Hepatic stellate cell (primary cell): ENCODE measurements around the gene MAD1L1.
A peak's percentile ranks its signal among the peaks of the same experiment; 100 is the strongest.

Source experiments
- DNase-seq: peaks from one replicate; pipeline ENCODE4 v3.0.0; 2011; ENCODE audit warnings: low spot score

MAD1L1 gene

DNA sequence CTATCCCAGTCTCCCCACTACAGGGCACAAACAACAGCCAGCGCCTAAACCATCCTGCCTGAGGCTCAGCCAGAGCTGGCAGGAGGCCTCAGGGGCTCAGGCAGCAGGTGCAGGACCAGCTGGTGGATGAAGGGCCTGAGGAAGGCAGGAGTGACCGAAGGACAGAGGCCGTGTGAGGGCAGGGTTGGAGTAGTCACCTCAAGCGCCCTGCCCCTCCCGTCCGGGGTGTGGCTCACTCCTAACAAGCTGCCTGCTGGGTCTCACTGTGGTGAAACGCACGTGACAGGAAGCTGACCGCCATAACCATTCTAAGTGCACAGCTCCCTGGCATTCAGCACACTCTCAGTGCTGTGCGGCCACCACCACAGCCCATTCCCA, 281.6 kb downstream of the MAD1L1 start:
- no peak for DNase-seq

DNA sequence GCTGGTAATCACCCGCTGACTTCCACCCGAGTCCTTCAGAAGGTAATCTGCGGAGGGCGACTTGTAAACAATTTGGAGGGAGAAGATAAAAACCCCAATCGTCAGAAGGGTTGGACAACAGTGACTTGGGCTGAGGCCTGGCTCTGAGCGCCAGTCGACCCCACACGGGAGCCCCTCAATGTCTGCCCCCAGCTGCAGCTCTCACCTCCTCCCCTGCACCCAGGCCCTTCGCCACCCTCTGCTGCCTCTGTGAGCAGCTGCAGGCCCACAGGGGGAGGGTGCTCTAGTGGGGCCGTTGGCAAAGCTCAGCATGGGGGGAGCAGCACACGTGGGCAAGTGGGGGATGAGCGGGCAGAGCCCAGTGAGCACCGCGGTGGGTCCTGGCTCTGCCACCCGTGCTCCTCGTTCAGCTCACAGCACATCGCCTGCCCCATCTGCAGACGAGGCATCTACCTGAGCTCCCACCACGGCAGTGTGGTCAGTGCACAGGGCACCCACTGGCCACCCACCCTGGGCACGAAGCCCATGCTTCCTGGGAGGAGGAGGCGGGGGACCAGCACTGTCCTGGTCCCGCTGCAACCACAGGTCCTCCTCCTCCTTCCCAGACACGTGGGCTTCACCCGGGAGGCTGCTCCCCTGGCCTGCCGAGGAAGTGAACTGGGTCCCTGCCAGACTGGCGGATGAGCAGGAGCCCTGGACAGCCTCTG, 282.1 kb downstream of the MAD1L1 start:
- no peak for DNase-seq

DNA sequence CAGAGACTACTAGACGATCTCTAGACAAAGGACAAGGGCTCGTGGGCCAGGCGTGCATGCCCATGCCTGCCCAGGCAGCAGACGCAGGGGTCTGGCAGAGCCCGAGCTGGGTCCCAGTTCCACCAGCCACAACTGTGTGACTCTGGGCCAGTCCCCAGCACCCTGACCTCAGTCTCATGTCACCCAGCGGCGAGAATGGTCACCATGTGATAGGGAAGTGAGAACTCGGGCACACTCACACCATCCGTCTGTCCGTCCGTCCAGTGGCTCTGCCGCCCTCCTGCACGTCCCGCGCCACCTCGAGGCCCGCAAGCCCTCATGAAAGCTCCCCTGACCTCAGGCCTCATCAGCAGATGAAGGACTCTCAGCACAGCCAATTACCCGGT, 282.7 kb downstream of the MAD1L1 start:
- DNase-seq: no peak

DNA sequence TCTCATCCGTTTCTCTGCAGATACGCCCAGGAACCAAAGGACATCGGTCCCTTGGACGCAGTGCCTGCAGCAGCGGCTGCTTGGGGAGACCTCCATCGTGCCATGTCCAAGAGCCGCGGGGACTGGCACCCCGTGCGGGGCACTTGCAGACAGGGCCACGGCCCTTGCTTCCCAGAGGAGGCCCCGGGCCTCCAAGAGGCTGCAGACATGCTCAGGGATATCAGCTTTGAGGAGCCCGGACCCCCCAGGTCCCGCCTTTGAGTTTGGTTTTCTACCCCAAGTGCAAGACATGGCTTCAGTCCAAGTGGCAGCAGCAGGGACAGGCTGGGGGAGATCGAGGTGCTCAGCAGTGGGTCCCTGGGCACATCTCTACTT, 283.1 kb downstream of the MAD1L1 start:
- no peak for DNase-seq

DNA sequence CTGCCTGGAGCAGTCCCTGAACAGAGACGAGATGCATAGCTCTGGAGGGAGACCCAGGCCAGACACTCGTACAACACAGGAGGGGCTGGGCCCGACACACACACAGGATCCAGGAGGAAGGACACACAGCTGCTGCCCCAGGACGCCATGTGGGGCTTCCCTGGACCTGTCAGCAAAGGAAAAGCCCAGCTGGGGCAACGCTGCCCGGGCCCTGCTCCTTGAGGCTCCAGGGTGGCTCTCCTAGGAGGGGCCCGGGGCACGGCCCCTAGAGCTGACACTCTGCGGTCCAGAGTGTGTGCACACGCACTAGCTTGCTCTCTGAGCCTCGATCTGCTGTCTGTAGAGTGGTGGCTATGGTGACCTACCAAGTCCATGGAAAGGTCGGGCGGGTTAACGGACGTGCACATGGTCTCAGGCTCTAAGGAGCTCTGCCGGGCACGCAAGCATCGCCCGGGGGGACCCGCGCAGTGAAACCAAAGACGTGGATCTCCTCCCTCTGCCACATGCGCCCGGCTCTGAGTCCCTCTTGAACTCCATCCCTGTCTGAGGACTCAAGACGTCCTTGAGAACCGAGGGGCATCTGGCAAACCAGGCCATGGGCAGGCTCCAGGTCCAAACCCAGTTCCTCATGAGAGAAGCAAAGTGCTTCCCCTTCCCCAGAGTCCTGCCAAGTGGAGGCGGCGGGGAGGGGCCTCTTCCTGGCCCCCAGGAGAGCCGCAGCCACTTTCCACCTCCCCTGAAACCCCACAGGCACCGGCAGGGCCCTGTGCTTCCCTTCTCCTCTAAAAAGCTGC, 283.7 kb downstream of the MAD1L1 start:
- no peak for DNase-seq

DNA sequence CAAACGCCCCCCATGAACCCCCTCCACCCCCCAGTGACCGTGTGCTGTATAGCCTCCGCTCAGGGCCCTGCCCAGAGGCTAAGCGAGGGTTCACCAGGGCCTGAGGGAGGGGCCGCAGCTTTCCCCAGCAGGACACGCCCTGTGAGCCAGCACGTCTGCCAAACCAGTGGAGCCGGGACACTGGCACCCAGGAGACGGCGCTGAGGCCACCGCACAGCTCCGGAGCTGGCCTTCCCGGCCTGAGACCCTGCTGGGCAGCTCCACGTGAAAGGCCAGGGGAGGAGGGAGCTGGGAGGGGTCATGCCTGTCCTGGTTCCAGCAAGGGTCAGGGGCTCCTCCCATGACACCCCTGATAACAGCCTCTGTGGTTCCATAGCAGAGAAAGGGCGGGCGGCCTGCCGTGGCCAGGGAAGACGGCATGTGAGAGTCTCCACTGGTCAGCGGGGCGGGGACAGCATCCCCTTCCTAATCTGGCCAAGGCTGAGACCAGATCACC, 284.4 kb downstream of the MAD1L1 start:
- DNase-seq: no peak

DNA sequence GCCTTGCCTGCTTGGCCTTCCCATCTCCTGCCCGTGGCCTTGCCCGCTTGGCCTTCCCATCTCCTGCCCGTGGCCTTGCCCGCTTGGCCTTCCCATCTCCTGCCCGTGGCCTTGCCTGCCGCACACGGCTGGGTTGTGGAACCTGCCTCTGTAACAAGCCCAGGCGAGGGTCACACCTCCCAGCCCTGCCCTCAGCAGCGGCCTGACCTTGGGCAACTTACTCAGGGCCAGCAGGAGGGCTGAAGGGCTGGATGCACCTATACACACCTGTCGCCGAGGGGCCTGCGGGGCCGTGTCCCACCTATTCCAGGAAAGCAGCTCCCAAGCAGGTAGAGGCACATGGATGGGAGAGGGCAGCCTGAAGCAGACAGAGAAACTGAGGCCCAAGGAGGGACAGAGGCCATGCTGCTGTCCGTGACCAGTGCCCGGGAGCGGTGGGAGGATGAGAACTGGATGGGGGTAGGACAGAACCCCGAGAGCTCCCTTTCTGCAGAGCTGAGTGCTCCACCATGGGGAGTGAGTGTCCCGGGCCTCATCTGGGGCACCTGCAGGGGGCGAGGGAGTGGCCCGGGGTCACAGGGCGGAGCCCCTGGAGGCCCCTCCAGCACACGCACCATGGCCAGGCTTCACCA, 285.0 kb downstream of the MAD1L1 start:
- DNase-seq: no peak

DNA sequence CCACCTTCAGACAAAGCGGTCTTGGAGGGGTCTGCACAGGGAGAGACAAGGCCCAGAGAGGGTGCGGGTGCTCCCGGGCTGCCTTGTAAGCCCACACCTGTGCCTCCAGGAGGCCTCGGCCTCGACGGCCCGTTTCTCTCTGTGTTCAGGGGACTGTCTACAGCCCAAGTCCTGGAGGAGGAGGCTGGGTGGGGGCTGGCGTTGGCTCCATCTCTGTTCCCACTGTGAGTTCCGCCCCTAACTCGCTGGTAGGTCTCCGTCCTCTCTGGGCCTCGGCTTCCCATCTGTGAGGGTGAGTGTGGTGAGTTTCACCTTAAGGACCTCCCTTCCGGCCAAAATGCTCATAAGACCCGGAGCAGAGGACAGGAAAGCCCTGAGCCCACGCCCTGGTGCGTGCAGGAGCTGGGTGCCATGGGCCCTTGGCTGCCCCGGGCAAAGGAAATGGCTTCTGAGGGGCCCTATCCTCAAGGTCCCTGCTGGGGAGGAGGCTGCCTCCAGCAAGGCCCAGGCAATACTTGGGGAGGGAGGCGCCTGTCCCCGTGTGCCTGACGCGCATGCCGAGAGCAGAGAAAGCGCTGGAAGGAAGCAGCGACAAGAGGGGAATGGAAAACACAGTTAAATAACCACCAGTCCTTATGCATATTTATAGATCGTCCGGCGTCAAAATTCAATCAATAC, 285.8 kb downstream of the MAD1L1 start:
- DNase-seq: no peak

DNA sequence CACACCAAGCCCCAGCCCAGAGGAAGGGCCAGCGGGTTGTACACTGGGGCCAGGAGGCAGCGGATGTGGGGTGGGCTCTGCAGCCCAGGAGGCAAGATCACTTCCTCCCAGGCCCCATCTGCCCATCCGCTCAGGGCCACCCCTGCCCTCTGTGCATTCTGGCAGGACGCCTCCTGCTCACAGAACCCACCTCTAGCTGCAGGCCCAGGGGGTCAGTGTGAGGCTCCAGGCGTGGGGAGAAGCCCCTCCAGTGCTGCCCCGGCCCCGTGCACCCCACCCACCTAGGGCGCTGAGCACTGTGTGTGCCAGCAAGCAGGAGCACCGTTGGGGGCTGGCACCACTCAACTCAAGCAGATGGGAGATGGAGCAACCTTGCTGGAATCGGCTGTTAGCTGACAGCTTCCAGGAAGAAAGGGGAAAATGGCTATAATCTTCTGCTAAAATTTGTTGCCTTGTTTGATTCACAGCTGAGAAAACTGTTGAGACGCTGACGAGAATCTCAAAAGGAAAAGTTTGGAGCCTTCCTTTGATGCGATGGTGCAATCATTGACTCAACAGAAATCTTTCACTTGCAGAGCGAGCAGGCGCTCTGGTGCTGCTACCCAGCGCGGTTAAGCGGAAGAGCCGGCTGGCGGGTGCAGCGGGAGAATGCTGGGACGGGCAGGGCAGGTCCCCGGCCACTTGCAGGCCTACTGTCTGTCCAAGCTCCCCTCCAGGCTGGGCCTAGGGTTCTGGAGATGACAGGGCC, 286.5 kb downstream of the MAD1L1 start:
- DNase-seq: no peak

DNA sequence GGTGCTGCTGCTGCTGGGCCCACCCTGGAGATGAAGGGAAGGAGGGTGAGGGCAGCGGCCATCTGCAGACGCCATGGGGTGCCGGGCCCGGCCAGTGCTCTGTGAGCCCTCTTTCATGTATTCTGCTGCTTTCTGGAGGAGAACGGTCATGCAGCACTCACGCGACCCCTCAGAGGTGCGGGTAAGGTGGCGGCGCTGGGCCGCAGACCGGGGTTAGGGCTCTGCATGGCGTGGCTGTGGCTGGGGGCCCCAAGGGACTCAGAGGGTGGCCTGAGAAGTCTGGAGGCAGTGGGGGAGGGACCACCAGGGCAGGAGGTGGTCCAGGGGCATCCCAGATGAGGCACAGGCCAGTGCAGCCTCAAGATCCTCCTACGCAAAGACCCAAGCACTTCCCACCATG, 287.2 kb downstream of the MAD1L1 start:
- DNase-seq: no peak

DNA sequence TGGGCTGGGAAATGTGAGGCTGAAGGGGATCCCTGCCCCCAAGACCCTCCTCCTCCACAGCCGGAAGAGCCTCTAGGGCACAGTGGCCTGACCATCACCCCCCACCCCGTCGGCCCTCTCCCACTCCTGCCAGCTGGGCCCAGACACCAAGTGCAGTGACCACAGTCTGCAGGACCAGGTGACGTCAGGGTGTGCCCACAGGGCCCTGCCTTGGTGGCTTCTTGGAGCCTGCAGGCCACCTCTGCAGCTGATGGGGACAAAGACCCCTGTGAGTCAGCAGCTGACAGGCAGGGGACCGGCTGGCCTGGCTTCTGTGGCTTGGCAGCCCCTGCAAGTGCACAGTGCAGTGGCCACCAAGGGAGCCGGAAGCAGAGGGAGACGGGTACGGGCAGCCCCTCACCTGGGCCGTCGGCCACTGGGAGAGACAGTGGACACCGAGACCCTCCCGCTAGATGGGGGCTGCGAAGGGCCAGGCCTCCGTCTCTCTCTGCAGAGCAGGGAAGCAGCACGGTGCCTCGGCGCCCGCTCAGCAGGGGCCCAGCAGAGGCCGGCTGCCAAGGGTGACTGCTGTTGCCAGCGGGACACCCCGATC, 288.0 kb downstream of the MAD1L1 start:
- DNase-seq: no peak

DNA sequence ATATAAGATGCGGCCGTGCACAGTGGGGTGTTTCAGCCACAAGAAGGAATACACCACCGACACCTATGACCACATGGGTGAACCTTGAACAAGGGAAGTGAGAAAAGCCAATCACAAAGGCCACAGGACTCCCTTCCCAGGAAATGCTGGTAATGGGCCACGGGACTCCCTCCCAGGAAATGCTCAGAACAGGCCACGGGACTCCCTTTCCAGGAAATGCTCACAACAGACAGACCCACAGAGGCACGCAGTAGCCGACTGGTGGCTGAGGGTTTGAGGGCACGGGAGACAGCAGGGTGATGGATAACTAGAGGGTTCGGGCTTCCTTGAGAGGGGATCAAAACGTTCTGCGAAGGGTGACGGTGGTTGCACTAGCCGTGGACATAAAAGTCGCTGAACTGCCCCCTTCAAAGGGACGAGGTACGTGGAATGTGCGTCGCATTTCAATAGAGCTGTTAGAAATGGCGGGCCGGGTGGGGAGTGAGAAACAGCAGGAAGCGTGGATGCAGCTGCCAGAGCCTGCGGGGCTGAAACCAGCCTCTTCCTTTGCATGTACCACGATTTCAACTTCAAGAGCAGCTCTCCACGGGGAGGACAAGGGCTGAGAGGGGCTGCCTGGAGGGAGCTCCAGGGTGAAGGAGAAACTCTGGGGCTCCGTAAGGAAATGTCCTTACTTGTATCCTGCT, 288.7 kb downstream of the MAD1L1 start:
- no peak for DNase-seq

DNA sequence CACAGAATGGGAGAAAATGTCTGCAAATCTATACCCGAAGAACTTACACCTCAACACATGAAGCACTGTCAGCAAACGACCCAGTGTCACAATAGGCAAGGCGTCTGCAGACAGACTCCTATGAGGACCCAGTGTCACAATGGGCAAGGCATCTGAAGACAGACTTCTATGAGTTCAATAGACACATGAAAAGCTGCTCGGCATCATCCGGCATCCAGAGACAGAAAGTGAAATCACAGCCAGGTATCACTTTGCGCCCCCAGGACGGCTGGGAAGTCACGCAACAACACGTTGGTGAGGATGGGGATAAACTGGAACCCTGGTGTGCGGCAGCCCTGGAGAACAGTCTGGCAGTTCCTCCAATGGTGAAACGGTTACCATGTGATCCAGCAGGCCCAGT, 289.4 kb downstream of the MAD1L1 start:
- no peak for DNase-seq

DNA sequence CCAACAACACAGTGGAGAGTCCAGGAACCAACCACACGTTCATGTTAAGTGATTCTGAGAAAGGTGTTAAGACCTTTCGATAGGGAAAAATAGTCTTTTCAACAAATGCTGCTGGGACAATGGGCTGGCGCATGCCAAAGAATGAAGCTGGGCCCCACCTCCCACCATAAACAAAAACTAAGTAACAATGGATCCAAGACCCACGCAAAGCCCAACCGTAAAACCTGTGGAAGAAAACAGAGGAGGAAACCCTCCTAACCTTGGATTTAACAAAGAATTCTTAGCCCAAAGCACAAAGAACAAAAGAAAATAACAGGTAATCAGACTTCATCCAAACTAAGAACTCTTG, 289.8 kb downstream of the MAD1L1 start:
- no peak for DNase-seq

DNA sequence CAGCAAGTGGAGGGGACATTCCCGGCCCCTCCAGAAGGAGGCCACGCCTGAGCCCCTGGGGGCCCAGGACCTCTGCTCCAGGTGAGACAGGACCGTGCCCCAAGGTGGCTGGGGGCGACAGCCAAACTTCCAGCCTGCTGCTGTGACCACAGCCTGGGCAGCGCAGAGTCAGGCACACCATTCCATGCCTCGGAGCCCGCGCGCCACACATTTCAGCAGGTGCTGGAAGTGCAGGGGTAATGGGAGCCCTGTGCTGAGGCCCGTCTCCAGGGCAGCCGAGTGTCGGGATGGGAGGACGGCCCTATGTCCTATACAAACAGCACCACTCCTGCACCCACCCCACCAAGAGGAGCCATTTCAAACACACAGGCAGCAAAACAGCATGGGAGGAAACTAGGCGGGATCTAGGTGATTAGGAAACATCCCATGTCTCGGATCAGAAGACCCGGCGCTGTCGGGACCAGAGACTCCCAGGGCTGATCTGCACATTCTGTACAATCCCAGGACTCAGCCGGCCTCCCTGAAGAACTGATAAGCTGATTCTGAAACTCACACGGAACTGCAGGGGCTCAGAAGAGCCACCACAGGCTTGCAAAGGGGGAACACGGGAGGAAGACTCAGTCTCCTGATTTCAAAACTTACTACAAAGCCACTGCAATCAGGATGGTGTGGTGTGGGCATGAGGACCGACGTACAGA, 290.4 kb downstream of the MAD1L1 start:
- no peak for DNase-seq

DNA sequence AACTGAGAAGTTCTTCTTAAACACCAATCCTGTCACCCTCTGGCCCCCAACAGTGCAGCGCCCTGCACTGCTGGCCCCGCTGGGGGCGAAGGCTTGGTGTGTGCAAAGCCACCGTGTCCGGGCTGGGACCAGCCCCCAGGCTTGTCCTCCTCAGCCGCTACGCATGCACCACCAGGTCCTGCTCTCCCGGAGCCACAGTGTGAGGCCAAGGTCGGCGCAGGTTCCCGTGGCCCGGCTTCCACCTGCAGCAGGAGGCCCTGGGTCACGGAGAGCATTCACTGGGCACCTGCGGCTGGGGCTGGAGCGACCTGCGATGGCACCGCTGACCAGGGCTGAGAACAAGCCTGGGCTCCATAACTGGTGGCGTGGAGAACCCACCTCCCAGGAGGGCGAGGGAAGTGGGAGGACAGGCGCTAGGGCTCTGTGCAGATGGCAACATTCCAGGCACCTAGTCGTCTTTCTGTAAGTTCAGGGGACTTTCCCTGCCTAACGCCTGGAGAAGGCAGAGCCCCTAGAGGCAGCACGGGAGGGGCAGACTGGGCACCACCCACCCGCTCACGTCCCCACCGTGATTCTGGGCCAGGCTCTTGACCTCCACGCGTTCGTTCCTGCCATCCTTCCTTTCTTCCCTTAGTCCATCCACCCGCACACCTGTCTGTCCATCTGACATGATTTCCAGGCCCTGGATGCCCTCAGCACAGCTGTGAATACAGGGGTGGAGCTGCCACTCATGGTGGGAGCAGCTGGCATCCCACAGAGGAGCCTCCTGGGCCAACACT, 291.1 kb downstream of the MAD1L1 start:
- no peak for DNase-seq

DNA sequence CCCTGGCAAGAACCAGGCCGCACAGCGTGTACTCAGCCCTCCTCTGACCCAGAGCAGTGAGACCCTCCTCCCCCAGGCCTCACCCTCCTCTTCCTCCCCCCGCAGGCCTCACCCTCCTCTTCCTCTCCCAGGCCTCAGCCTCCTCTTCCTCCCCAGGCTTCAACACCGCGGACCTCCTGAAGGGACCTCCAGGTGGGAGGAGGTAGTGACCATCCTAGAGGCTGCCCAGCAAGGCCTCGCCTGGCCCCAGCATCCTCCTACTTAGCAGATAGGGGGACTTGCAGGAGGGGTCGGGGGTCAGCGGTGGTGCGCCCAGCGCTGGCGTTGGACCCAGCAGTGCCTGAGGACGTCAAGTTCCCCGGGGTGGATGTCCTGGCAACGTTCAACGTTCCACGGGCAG, 291.9 kb downstream of the MAD1L1 start:
- no peak for DNase-seq

DNA sequence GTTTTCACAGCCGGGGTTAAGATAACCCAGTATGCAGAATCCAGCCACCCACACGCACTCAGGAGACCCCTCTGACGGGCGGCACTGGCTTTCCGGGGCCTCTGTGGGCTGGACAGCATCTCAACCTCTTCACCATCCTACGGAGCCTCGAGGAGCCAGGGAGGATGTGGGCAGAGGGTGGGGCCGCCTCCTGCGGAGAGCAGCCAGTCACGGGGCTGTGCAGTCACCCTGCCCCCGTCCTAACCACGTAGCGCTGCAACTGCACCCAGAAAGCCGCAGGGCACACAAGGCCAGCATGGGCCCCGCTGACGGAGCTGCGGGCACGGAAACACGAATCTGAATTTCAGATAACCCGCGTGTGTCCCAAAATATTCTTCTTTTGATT, 292.4 kb downstream of the MAD1L1 start:
- peak; percentile 51 for DNase-seq
